ENCODE measurements around the gene SNX4.
"Not testable (repeated sequence)": the region's sequence is repeated elsewhere in the genome, so short reads cannot be mapped to it uniquely, and the experiment has no call there.

SNX4 gene

DNA sequence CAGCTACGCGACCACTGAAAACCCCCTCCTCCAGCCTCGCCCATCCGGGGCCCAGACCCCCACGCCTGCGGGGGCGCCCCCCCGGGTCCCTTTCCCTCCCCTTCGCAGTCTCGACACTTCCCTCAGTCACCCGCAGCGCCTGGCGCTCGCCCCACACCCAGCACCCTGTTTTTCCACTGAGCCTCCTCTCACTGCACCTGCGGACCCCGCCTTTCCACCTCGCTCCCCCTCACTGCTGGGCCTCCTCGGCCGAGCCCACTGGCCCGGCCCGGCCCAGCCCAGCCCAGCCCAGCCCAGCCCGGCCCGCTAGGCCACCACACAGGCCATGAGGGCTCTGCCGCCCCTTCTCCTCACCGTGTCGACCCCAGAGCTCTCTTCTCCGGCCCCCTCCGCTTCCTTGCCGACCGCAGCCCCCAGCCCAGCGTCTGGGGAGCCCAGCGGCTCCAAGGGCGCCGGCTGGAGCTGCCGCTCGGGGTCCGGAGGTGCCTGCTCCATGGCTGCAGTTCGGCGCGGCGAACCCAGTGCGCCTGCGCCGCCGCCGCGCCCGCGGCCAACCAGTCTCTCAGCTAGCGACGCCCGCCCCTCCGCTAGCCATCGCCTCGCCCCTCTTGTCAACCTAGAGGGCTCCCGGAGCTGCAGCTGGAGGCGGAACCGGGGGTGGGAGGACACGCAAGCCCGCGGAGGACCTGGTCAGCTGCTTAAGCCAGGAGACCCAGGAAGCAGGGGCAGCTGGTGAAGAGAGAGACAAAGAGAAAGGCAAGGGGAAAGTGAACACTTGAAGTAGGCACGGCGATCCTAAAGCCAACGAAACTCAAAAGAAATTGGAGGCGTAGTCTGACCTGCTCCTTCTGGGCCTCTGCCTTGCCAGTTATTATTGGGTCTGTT is at the start of gene SNX4:
Gene SNX4 (minus strand): TSS at position 525 of the 885 bp plus-strand sequence. CDS start 30 bp downstream, at position 495.
- peak; percentile 82 for DNase-seq

DNA sequence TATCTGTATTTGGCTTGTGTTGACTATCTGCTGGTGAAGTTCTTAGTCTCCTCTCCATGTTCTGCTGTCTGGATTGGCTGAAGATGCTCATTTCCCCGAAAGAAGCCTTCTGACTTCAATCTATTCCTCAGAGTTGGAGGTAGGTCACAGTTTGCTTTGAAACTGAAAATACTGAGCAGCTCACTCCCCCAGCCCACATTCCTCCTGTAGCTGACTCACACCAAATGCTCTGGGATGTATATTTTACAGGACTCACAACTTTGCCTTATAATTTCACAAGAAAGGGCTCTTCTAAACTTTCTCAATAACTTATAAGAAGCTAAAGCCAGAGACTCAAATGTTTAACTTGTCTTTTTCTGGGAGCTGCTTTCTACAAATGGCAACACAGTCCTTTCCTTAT is 36.3 kb upstream of the SNX4 start:
- no peak for DNase-seq

DNA sequence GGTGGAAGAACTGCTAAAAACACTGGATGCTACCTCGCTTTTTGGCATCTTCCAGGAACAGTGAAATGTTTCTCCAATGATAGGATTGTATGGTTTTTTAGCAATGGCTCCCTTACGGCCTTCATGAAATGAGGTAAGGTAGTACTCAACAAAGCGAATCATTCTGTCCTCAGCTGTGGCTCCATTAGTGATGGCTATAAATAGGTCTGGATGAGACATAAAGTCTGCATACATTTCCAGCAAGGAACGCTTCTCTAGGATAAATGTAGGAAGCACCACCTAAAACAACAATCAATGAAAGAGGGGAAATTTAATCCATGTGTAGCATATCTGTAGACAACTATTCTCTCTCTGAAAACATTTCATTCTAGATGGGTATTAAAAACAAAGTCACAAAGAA is 32.4 kb upstream of the SNX4 start:
- no peak for DNase-seq

DNA sequence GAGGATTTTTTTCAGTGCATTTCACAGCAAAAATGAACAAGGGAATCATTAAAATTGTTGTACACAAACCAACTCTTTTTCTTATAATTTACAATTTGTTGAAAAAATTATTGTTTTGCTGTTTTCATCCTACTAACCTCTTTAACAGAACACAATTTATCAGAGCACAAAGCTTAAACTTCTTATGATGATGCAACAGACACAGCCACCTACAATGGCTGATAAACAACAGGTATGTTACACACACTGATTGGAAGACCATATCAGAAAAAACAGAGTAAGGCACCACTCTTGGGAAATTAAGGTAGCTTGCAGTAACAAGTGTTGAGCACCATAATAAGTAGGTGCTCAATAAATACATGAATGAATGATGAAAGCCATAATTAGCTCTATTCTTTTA is 8.9 kb upstream of the SNX4 start:
- no peak for DNase-seq

DNA sequence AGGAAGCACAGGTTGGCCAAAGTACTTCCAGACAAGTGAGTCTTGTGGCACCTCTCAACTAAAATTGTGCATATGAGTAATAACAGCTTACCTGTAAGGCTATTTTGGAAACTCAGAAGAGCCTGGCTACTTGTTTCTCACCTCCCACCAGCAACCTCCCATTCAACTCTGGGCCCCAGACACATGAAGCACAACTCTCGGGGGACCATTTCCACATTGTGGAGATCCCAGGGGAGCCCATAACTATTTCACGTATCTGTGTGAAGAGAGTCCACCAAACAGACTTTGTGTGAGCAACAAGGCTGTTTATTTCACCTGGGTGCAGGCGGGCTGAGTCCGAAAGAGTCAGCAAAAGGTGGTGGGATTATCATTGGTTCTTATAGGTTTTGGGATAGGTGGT is 5.2 kb upstream of the SNX4 start:
- no peak for DNase-seq

DNA sequence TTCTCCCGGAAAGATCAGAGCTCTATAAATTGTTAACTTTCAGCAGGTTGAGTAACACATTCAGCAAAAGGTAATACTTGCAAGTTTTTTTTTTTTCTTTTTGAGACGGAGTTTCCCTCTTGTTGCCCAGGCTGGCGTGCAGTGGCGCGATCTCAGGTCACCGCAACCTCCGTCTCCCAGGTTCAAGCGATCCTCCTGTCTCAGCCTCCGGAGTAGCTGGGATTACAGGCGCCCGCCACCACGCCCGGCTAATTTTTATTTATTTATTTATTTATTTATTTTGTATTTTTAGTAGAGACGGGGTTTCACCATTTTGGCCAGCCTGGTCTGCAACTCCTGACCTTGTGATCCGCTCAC is 539 bp upstream of the SNX4 start:
- not testable (repeated sequence) for DNase-seq

DNA sequence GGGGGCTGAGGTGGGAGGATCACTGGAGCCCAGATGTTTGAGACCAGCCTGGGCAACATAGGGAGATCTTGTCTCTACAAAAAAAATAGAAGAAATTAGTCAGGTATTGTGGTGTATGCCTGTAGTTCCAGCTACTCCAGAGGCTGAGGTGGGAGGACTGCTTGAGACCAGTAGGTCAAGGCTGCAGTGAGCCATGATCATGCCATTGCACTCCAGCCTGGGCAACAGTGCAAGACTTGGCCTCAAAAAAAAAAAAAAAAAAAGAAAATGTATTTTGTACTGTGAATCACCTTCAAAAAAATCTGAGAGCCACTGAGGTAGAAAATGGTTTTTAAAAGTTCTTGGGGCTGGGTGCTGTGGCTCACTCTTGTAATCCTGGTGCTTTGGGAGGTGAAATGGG is 4.6 kb downstream of the SNX4 start:
- DNase-seq = no peak

DNA sequence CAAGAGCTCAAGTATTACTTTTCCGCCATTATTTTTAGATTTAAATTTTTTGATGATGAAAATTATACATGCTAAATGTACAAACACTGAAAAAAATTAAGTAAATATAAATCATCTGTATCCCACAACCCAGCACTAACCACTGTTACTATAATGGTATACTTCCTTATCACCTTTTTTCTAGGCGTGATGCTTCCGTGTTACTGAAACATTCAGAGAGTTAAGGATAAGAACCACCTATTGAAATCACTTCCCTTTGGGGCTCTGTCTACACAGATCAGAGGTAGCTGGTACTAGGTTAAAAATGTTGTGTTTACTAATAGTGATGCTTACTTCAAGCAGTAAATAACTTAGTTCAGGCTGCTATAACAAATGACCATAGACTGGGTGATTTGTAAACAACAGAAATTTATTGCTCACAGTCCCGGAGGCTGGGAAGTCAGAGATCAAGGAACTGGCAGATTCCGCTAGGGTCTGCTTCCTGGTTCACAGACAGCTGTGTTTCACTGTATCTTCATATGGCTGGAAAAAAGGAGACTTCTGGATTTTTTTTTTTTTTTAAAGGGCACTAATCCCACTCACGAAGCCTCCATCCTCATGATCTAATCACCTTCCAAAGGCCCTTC is 6.4 kb downstream of the SNX4 start:
- no peak for DNase-seq

DNA sequence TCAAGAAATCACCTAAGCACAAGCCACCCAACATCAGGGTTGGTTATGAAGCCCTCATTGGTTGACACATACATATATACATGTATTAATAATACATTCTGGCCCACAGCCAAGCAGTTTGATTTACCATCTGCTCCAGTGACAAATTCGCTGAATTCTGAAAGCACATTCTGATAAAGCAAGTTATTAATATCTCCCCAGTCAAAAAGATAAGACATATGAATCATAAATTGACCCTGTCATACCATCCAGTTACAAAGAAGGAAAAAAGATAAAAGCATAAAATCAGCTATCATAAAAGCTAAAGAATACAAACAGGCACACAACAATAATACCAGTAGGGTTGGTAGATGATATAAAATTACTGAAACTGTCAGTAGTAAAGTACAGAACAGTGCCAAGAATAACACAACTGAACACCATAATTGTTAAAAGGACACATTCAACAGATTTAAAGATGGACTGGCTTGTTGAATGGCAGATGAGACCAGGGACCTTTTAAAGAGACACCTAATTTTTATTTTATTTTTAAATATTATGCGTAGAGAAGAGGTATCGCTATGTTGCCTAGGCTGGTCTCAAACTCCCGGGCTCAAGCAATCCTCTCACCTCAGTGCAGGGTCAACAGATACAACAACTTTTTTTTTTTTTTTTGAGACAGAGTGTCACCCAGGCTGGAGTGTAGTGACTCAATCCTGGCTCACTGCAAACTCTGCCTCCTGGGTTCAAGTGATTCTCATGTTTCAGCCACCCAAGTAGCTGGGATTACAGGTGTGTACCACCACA is 7.7 kb downstream of the SNX4 start:
- peak; percentile 7 to 13 for DNase-seq

DNA sequence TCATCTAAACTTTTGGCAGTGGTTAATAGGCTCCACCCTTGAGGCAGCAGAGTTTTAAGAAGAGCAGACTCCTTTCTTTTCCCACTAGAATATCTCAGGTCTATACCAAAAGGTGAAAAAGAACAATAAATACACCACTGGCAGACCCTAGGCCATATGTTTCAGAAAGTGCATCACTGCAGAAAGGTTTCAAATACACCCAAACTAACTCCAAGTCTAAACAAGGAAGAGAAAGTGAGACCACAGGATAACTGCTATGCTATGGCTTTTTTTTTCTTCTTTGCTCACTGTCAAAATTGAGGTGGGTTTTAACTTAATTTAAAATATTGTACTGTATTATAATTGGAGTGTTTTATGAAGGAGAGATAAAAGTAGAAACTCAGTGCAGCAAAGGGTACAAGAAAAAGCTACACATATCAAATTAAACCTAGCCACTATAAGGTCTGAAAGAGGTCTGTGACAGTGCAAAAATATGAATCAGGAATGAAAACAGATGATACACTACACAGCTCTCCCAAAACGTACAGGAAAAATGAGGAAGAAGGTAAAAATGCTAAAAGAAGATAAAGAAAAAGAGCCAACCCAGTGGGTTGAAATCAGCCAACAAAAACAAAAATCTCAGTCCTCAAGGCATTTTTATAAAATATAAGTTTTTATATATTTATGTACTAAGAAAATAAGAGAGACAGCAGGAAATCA is 8.4 kb downstream of the SNX4 start:
- no peak for DNase-seq

DNA sequence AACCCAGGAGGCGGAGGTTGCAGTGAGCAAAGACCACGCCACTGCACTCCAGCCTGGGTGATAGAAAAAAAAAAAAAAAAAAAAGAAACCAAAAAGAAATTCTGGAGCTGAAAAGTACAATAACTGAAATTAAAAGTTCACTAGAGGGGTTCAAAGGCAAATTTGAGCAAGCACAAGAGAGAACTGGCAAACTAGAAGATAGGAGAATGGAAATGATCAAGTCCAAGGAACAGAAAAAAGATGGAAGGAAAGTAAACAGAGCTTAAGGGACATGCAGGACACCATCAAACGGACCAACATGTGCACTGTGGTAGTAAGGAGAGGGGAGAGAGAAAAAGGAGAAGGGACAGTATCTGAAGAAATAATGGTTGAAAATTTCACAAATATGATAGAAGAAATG is 12.9 kb downstream of the SNX4 start:
- no peak for DNase-seq

DNA sequence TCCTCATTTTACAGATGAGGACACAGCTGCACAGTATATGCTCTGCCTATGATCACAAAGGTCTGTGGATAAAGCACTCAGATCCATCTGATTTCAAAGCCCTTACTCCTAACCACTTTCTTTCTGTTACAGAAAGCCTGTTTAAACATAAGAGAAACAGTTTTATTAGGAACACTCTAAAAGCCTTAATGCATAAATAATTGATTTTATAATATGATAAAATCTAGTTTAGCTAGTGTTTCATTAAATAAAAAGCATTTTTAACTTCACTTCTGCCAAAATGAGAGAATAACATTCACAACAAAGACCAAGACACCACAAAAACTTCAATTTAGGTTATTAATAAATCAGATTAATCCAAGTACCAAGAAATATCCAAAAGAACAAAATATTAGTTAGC is 21.4 kb downstream of the SNX4 start:
- no peak for DNase-seq

DNA sequence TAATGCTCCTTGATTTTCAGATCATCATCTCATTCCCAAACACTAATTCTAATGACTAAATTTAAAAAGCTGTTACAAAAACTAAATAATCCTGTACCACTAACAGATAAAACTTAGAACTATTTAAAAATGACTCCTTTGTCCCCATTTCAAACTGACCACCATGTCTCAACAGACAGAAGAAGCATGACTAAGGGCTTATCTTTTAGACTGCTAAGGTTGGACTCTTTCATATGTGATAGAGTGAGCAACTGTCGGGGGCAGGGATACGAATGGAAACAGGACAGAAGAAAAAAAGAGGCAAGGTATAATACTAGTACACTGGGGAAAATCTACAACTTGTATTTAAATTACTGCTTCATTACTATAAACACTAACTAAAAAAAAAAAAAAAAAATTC is 23.3 kb downstream of the SNX4 start:
- DNase-seq = no peak

DNA sequence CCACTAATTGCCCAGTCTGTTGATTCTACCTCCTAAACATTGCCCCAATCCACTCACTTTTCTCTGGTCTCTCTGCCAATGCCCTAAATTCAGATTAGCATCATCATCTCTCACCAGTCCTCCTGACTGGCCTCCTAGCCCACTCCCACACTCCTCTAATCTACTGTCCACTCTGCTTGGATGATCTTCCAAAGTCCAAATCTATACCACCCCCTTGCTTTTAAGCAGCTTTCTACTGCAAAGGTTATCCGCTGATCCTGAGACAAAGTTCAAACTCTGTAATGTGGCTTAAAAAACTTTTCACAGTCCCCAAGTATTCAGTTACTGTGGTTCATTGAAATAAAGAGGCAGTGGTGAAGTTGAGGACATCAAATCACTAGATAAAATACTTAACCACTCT is 37.6 kb downstream of the SNX4 start:
- no peak for DNase-seq

DNA sequence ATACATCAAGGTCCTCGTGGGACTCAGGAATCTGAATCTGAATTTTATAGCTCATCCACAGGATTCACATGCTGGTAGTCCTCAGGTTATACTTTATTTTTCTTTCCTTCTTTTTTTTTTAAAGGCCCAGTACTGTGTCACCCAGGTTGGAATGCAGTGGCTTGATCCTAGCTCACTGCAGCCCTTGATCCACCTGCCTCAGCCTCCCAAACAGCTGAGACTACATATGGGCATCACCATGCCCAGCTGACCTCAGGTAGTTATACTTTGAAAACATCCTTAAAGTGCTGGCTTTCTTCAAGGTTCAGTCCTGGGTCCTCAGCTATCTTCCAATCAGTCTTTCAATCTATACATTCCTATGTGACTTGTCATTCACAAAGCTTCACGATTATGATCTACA is 38.2 kb downstream of the SNX4 start:
- no peak for DNase-seq

DNA sequence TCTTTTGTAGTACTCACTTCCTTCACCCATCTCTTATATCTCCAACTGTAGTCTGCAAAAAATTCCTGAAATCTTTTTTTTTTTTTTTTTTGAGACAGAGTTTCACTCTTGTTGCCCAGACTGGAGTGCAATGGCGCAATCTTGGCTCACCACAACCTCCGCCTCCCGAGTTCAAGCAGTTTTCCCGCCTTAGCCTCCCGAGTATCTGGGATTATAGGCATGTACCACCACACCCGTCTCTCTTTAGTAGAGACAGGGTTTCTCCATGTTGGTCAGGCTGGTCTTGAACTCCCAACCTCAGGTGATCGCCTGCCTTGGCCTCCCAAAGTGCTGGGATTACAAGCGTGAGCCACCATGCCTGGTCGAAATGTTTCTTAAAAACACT is 38.6 kb downstream of the SNX4 start:
- DNase-seq = not testable (repeated sequence)

DNA sequence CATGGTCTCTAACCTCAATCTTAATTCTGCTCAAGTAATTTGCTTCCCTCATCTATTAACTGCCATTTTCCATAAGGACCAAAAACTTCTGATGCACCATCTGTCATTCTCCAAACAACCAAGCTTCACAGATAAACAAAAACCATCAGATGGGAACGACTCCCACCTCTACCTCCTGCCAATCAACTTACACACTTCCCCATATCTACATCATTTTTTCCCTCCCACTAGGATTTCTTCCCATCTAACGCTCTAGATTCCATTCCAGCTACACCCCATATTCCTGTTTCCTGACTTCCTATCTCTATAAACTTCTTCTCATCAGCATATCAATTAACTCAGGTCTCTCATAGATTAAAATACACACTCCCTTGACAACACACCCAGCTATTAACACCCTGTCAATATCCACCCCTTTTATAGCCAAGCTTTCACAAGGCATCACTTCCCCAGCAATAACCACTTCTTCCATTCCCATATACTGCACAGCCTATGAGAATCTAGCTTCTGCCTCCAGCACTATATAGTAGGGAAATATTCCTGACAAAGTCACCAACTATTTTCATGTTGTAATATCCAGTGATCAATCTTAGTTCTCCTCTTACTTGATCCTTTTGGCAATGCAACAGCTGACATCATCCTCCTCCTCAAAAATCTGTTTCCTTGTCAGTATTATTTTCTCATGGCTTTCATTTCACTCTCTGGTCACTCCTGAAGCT is 39.2 kb downstream of the SNX4 start:
- no peak for DNase-seq

DNA sequence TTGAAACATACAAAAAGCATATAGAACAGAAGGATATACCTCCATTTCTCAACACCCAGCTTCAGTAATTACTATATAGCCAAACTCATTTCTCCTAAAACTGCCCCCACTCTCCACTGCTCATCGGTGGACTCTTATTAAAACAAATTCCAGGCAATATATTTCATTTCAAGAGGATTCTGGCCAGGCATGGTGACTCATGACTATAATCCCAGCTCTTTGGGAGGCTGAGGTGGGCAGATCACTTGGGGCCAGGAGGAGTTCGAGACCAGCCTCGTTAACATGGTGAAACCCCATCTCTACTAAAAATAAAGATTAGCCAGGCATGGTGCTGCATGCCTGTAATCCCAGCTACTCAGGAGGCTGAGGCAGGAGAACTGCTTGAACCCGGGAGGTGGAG is 40.9 kb downstream of the SNX4 start:
- no peak for DNase-seq

DNA sequence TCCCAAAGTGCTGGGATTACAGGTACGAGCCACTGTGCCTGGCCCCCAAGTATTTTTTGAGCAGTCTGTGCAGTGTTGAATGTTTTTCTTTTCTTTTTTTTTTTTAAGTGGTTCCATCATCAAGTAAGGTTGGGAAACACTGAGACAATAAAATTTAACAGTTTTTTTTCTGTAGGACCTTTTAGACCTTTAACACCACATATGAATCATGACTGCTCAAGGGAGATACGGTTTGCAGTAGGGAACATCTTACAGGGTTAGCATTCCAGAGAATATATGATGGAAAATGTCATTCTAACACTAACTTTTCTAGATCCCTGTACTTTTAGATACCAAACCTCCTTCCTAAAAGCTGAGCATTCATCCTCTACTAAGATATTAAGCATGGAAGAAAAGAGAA is 41.7 kb downstream of the SNX4 start:
- no peak for DNase-seq

DNA sequence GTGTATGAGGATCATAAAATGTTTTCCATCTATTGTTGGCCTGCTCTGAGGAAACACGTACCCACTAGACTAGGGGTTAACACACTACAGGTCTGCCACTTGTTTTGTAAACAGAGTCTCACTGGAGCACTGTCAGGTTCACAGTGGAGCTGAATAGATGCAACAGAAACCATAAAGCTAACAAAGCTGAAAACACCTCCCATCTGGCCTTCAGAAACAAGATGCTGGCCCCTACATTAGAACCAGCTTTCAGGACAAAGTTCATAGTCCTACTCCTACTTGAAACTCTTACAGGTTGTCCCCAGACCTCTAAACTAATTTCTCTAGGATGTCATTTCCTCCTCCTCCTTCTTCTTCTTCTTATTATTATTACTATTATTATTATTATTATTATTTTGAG is 42.3 kb downstream of the SNX4 start:
- DNase-seq = no peak

DNA sequence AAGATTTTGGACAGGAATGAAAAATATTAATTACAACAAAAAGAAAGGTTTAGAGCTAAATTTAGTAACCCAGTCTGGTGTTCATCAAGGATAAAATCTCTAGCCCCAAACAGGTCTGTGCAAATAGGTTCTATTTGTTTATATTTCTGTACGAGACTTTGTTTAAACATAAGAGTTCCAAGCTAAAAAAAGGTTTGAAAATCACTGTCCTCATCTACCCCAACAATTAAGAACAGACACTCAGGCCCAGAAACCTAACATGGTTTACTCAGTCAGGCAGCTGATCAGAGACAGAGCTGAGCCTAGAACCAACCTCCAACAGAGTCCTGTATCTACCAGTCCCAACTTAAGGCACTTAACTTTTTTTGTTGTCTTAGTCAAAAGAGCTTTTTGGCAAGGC is 49.3 kb downstream of the SNX4 start:
- no peak for DNase-seq

DNA sequence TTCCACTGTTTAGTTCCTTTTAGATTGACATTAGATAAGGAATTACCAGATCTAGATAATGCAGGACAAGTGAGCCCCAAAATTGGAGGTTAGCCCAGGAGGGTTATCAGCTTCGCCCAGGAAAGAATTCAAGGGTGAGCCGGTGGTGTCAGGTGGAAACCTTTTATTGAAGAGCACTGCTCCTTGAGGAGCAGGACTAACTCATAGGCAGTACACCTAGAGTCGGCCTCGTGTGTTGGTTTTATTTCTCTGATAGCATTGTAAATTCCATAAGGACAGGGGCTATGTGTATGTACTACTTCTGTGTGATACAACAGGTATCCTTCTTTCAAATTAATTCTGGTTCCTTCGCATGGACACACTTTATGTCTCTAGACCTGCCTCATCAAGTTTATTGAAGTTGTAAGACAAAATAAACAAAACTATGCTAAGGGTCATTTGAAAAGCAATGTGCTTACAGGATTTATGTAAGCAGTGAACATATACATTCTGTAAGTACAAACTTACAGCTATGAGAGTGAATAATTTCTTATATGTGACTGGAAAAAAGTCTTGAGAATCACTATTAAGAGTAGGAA is 57.2 kb downstream of the SNX4 start:
- DNase-seq = no peak

All from stimulated activated CD4-positive, alpha-beta T cell treated with anti-CD3 and anti-CD28 coated beads, Interleukin-4, amount 100 ng/mL, for 4 hours (primary cell).